ENCODE results near the gene ANO4. TPM values are rescaled to one million over a fixed set of nuclear protein-coding genes. Genes with fewer than 3 reads are reported as not detected.
"Not testable (repeated sequence)": the region's sequence is repeated elsewhere in the genome, so short reads cannot be mapped to it uniquely, and the experiment has no call there.

ANO4 gene
- total RNA-seq, 1 donor from 2014 or later: 7.3 TPM

- Mint-ChIP-seq H3K27ac (no peak overlapping the region), H3K4me1 (ENCODE audit: unreplicated experiment) (no peaks in the 10 kb centered on the region), H3K27me3 (no peaks in the 10 kb centered on the region), H3K36me3 (no peaks in the 10 kb centered on the region), H3K4me3 (no peak overlapping the region), H3K9me3 (no peaks in the 10 kb centered on the region)
- no peak for TF ChIP-seq CTCF (conservative IDR thresholded peaks at IDR 0.05)
- DNase-seq (ENCODE audit: extremely low spot score, unreplicated experiment): no peak
Observed at GRCh38 chr12:101086490-101087135, 292.0 kb downstream of the ANO4 start.

- no peaks in the 10 kb centered on the region for H3K27me3 Mint-ChIP-seq
- no peak overlapping the region for H3K4me3 Mint-ChIP-seq
- TF ChIP-seq CTCF (conservative IDR thresholded peaks at IDR 0.05): no peak
- no peak for DNase-seq (ENCODE audit: extremely low spot score, unreplicated experiment)
- H3K27ac Mint-ChIP-seq: no peak overlapping the region
- no peaks in the 10 kb centered on the region for H3K36me3 Mint-ChIP-seq
- no peaks in the 10 kb centered on the region for H3K9me3 Mint-ChIP-seq
- H3K4me1 Mint-ChIP-seq (ENCODE audit: unreplicated experiment): no peaks in the 10 kb centered on the region
Observed at GRCh38 chr12:101087920-101088319, 293.3 kb downstream of the ANO4 start.

- no peak for DNase-seq (ENCODE audit: extremely low spot score, unreplicated experiment)
- Mint-ChIP-seq H3K9me3 (no peaks in the 10 kb centered on the region), H3K27me3 (no peaks in the 10 kb centered on the region), H3K36me3 (no peaks in the 10 kb centered on the region), H3K4me1 (ENCODE audit: unreplicated experiment) (no peaks in the 10 kb centered on the region), H3K27ac (no peak overlapping the region), H3K4me3 (no peak overlapping the region)
- no peak for TF ChIP-seq CTCF (conservative IDR thresholded peaks at IDR 0.05)
Observed at GRCh38 chr12:101089271-101089670, 294.7 kb downstream of the ANO4 start.

GRCh38 chr12:101090222-101090621 is 295.6 kb downstream of the ANO4 start:
- H3K4me1 Mint-ChIP-seq (ENCODE audit: unreplicated experiment); H3K9me3 Mint-ChIP-seq; DNase-seq (ENCODE audit: extremely low spot score, unreplicated experiment); H3K36me3 Mint-ChIP-seq; H3K4me3 Mint-ChIP-seq; H3K27ac Mint-ChIP-seq; H3K27me3 Mint-ChIP-seq: not testable (repeated sequence)

- Mint-ChIP-seq H3K9me3 (no peaks in the 10 kb centered on the region), H3K4me1 (ENCODE audit: unreplicated experiment) (no peaks in the 10 kb centered on the region), H3K4me3 (no peak overlapping the region), H3K36me3 (no peaks in the 10 kb centered on the region), H3K27ac (no peak overlapping the region), H3K27me3 (peaks cover 4% of the 10 kb centered on the region)
- no peak for TF ChIP-seq CTCF (conservative IDR thresholded peaks at IDR 0.05)
- DNase-seq (ENCODE audit: extremely low spot score, unreplicated experiment): no peak
Observed at GRCh38 chr12:101097829-101098580, 303.4 kb downstream of the ANO4 start.

GRCh38 chr12:101107032-101107763 is 312.6 kb downstream of the ANO4 start:
- no peak for TF ChIP-seq CTCF (conservative IDR thresholded peaks at IDR 0.05)
- Mint-ChIP-seq H3K4me1 (ENCODE audit: unreplicated experiment) (no peaks in the 10 kb centered on the region), H3K36me3 (no peaks in the 10 kb centered on the region), H3K27me3 (peaks cover 9% of the 10 kb centered on the region), H3K27ac (no peak overlapping the region), H3K4me3 (no peak overlapping the region), H3K9me3 (no peaks in the 10 kb centered on the region)
- no peak for DNase-seq (ENCODE audit: extremely low spot score, unreplicated experiment)

Measured in type B pancreatic cell (in vitro differentiated cells).